ENCODE data around the gene IFT122. TPM values are rescaled to one million over a fixed set of nuclear protein-coding genes. Genes with fewer than 3 reads are reported as not detected.
A peak's percentile ranks its signal among the peaks of the same experiment; 100 is the strongest.
"Not testable (repeated sequence)": the region's sequence is repeated elsewhere in the genome, so short reads cannot be mapped to it uniquely, and the experiment has no call there.

The IFT122 gene
- total and polyA plus RNA-seq, 2 of the 4 experiments (the other 2 are of a cell fraction): 16.8 to 28.0 TPM

DNA sequence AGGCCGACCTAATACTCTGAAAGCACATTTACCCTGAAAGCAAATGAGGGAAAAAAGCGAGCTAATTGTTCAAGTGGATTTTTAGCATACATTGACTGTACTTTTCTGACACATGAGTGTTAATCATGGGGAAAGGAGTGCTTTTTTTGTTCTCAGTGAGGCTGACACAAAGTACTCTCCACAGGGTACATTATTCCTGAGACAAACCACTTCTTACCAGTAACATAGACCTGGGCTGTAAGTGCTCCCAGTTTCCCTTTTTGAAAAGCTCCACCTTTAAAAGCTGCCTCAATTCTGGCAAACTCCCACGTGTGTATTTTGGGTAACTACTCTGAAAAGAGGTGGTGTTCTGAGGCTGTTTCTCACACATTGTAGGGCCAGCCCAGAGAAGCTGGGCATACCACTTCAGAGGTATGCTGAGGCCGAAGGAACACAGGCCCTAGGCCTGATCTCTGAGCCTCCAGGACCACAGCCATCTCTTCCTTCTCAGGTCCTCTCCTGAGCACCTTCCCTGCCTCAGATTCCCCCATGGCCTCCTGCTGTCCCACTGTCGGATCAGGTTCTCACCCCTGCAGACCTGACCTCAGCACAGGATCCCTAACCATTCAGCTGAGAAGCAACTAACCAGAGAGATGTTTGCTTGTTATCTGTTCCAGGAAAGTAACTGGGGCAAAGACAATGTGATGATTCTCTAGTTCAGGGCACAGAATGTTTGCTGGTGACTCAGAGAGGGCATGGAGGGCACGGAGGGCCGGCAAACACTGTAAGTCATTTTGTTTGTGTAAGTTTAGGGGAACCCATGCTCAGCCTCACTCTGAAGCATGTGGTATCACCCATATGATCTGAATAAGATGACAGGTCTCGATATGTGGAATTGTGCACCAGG lies 58.8 kb downstream of the IFT122 start:
- peak overlapping the region; percentile 72 for H3K4ac ChIP-seq (ENCODE audit: low read depth, low read length)
- H3K9me1 ChIP-seq (ENCODE audit: insufficient read depth, low read length): peaks cover 21% of the 10 kb centered on the region
- no CpG with 5 or more reads among the region's 8 CpGs for WGBS, 2 experiments (ENCODE audit: extremely low coverage in 2 of 2, insufficient read length in 1 of 2)
- H3K14ac ChIP-seq (replicated peaks; ENCODE audit: low read depth, low read length); H3K36me3 ChIP-seq (ENCODE audit: control insufficient read depth, insufficient read depth, low read length); intact Hi-C loops (cut with micrococcal nuclease); CTCF ChIA-PET; H3K56ac ChIP-seq (ENCODE audit: extremely low read depth, insufficient read depth, low read length); H3K9me3 ChIP-seq (ENCODE audit: control insufficient read depth, insufficient read depth, low read length); H3K4me3 ChIP-seq (ENCODE audit: insufficient read depth, low read depth, low read length); H3K27me3 ChIP-seq (ENCODE audit: control insufficient read depth, insufficient read depth, low read length); in situ Hi-C loops (cut with MboI; ENCODE audit: low sequenced_read_pairs); H3K23ac ChIP-seq (ENCODE audit: low read depth, low read length); DNase-seq; dilution Hi-C loops (cut with HindIII; ENCODE audit: low sequenced_read_pairs, unreplicated experiment); H2AK9ac ChIP-seq (replicated peaks; ENCODE audit: low read depth, low read length, poor library complexity); H4K91ac ChIP-seq (ENCODE audit: insufficient read depth, low read depth, low read length); BruUV-seq (replicated peaks); H2AFZ ChIP-seq (replicated peaks; ENCODE audit: low read length, poor library complexity); POLR2A ChIA-PET (ENCODE audit: unreplicated experiment); H2BK20ac ChIP-seq (ENCODE audit: low read depth, low read length); H2BK120ac ChIP-seq (ENCODE audit: low read depth, low read length); H2BK15ac ChIP-seq (ENCODE audit: low read depth, low read length); H4K20me1 ChIP-seq (ENCODE audit: insufficient read depth, low read length); H3K9ac ChIP-seq (ENCODE audit: low read depth, low read length): not testable (repeated sequence)
- H3K4me2 ChIP-seq (ENCODE audit: low read depth, low read length): peak overlapping the region; percentile 55; the same call in 1 of the 2 replicates
- peak; percentile 34 for ATAC-seq (ENCODE audit: low read depth)
- H3K27ac ChIP-seq (ENCODE audit: insufficient read depth, low read length): peak overlapping the region; percentile 1; the same call in 1 of the 2 replicates
- peak overlapping the region; percentile 88 for H4K5ac ChIP-seq (ENCODE audit: low read depth, low read length)
- peak overlapping the region; percentile 80 for H3K18ac ChIP-seq (ENCODE audit: low read depth, low read length)
- H3K4me1 ChIP-seq (ENCODE audit: control insufficient read depth, insufficient read depth, low read length): peaks cover 31% of the 10 kb centered on the region
- H4K8ac ChIP-seq (ENCODE audit: low read depth in 2 of 2, low read length in 2 of 2): peak overlapping the region in 1 of 2 experiments; percentile 46; a peak in 1 of 4 replicates
- peak overlapping the region; percentile 70; the same call in 1 of the 2 replicates for H2AK5ac ChIP-seq (ENCODE audit: low read depth, low read length)
- H2BK5ac ChIP-seq (ENCODE audit: low read depth, low read length, poor library complexity, severe bottlenecking): peak overlapping the region; percentile 57
- peaks cover 0 to 17% of the 10 kb centered on the region in 2 experiments; a peak in 2 of 4 replicates for H3K79me1 ChIP-seq (ENCODE audit: low read depth in 1 of 2, low read length in 2 of 2)

DNA sequence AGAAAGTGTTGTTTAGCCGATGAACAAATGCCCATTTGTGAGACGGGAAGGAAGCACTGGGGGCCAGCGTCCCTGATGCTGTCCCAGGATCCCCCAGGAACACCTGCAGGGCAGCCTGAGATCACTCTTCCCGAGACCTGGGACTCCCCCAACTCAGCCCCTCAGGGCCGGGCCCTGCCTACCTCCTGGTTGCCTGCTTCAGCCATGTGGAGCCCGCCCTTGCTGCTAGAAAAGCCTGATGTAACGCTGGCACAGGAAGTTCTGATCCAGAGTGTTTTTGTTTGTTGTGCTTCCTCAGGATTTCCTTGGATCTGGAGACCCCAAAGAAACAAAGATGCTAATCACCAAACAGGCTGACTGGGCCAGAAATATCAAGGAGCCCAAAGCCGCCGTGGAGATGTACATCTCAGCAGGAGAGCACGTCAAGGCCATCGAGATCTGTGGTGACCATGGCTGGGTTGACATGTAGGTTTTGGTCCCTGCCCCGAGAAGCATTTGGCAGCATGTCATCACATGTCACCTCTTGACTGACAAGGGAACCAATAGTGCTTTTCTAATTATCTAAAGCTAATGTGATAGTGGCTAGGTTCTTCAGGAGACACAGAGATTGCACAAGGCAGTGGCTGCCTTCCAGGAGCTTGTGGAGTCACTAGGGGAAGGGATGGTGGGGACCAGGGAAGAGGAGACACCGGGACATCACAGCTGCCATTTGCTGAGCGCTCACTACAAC lies 59.7 kb downstream of the IFT122 start:
- Histone ChIP-seq H2AK5ac (ENCODE audit: low read depth, low read length) (peak overlapping the region; percentile 51; the same call in 1 of the 2 replicates), H3K4me1 (ENCODE audit: control insufficient read depth, insufficient read depth, low read length) (peaks cover 27% of the 10 kb centered on the region), H2BK20ac (ENCODE audit: low read depth, low read length) (peak overlapping the region; percentile 10; the same call in 1 of the 2 replicates), H3K9me1 (ENCODE audit: insufficient read depth, low read length) (peaks cover 12% of the 10 kb centered on the region), H2AK9ac (replicated peaks; ENCODE audit: low read depth, low read length, poor library complexity) (peak overlapping the region; percentile 50), H3K23ac (ENCODE audit: low read depth, low read length) (peak overlapping the region; percentile 24; the same call in 1 of the 2 replicates), H3K4ac (ENCODE audit: low read depth, low read length) (peak overlapping the region; percentile 52)
- H3K27me3 ChIP-seq (ENCODE audit: control insufficient read depth, insufficient read depth, low read length); DNase-seq; H3K56ac ChIP-seq (ENCODE audit: extremely low read depth, insufficient read depth, low read length); H3K27ac ChIP-seq (ENCODE audit: insufficient read depth, low read length); H2BK5ac ChIP-seq (ENCODE audit: low read depth, low read length, poor library complexity, severe bottlenecking); H2AFZ ChIP-seq (replicated peaks; ENCODE audit: low read length, poor library complexity); POLR2A ChIA-PET (ENCODE audit: unreplicated experiment); H3K9me3 ChIP-seq (ENCODE audit: control insufficient read depth, insufficient read depth, low read length); H3K79me1 ChIP-seq (ENCODE audit: low read depth in 1 of 2, low read length in 2 of 2); H3K9ac ChIP-seq (ENCODE audit: low read depth, low read length); H3K18ac ChIP-seq (ENCODE audit: low read depth, low read length); BruUV-seq (replicated peaks); H4K91ac ChIP-seq (ENCODE audit: insufficient read depth, low read depth, low read length); H3K4me2 ChIP-seq (ENCODE audit: low read depth, low read length); H4K20me1 ChIP-seq (ENCODE audit: insufficient read depth, low read length); in situ Hi-C loops (cut with MboI; ENCODE audit: low sequenced_read_pairs); H3K36me3 ChIP-seq (ENCODE audit: control insufficient read depth, insufficient read depth, low read length); H3K14ac ChIP-seq (replicated peaks; ENCODE audit: low read depth, low read length); H4K5ac ChIP-seq (ENCODE audit: low read depth, low read length); intact Hi-C loops (cut with micrococcal nuclease); ATAC-seq (ENCODE audit: low read depth); H2BK15ac ChIP-seq (ENCODE audit: low read depth, low read length); dilution Hi-C loops (cut with HindIII; ENCODE audit: low sequenced_read_pairs, unreplicated experiment); H4K8ac ChIP-seq (ENCODE audit: low read depth in 2 of 2, low read length in 2 of 2); CTCF ChIA-PET; H2BK120ac ChIP-seq (ENCODE audit: low read depth, low read length); H3K4me3 ChIP-seq (ENCODE audit: insufficient read depth, low read depth, low read length): not testable (repeated sequence)
- 100% methylated on average over 3 of the region's 14 CpGs; no CpG with 5 or more reads in 1 of the 2 experiments for WGBS, 2 experiments (ENCODE audit: extremely low coverage in 2 of 2, insufficient read length in 1 of 2)

Data from IMR-90 (cell line).